LNCAP (cell line): ENCODE measurements around the gene CLRN3.

Experiments used
- CTCF ChIP-seq: fragments of 450-650 bp; IDR thresholded peaks from 2 replicates; pipeline ENCODE4 v1.5.1; 2017; ENCODE audit warnings: mild to moderate bottlenecking

The CLRN3 gene

GRCh38 chr10:127848226-127848625, 44.5 kb downstream of the CLRN3 start:
- no peak for TF ChIP-seq CTCF

GRCh38 chr10:127845756-127846155, 47.0 kb downstream of the CLRN3 start:
- TF ChIP-seq CTCF = no peak

GRCh38 chr10:127840884-127841283, 51.9 kb downstream of the CLRN3 start:
- no peak for TF ChIP-seq CTCF

GRCh38 chr10:127836966-127837365, 55.8 kb downstream of the CLRN3 start:
- TF ChIP-seq CTCF = no peak

- no peak for TF ChIP-seq CTCF
Measured at GRCh38 chr10:127836176-127836575, 56.6 kb downstream of the CLRN3 start.

- TF ChIP-seq CTCF = no peak
Measured at GRCh38 chr10:127834791-127835190, 58.0 kb downstream of the CLRN3 start.

GRCh38 chr10:127834221-127834620, 58.5 kb downstream of the CLRN3 start:
- no peak for TF ChIP-seq CTCF

- TF ChIP-seq CTCF = no peak
Measured at GRCh38 chr10:127833804-127834203, 58.9 kb downstream of the CLRN3 start.
